ENCODE measurements around the gene KRT33B.

Gene KRT33B

GRCh38 chr17:41322094-41322902 is 47.3 kb downstream of the KRT33B start:
- Histone ChIP-seq H2AK5ac (ENCODE audit: low read length) (no peak overlapping the region), H3K36me3 (ENCODE audit: control insufficient read depth, insufficient read depth, low read length) (no peaks in the 10 kb centered on the region), H3K4ac (ENCODE audit: low read depth, low read length) (no peak overlapping the region), H2BK15ac (replicated peaks; ENCODE audit: low read depth) (no peak overlapping the region), H3K4me3 (ENCODE audit: low read length) (no peak overlapping the region), H4K8ac (ENCODE audit: low read depth, low read length) (no peak overlapping the region), H3K9ac (ENCODE audit: low read length) (no peak overlapping the region), H3K27ac (ENCODE audit: low read depth, low read length) (no peak overlapping the region), H4K5ac (ENCODE audit: low read length) (no peak overlapping the region), H3K27me3 (ENCODE audit: insufficient read depth, low read length, poor library complexity) (no peaks in the 10 kb centered on the region), H3K79me2 (ENCODE audit: control insufficient read depth, insufficient read depth, low read length) (no peaks in the 10 kb centered on the region), H3K4me2 (ENCODE audit: low read length) (no peak overlapping the region), H3K56ac (ENCODE audit: low read length) (no peak overlapping the region), H3K79me1 (ENCODE audit: low read length) (no peaks in the 10 kb centered on the region), H2BK120ac (ENCODE audit: low read depth, low read length) (no peak overlapping the region), H3K4me1 (ENCODE audit: control insufficient read depth, low read depth, low read length) (no peaks in the 10 kb centered on the region), H3K18ac (ENCODE audit: low read length) (no peak overlapping the region), H2BK5ac (ENCODE audit: low read length) (no peak overlapping the region), H3K23ac (ENCODE audit: low read length) (no peak overlapping the region)
- peak; percentile 46 for DNase-seq
- no CpG with 5 or more reads among the region's 5 CpGs for WGBS (ENCODE audit: extremely low coverage, insufficient coverage, low lambda C conversion rate)

GRCh38 chr17:41318231-41318630 is 51.4 kb downstream of the KRT33B start:
- no peak overlapping the region for H3K18ac ChIP-seq (ENCODE audit: low read length)
- H3K4me3 ChIP-seq (ENCODE audit: low read length): no peak overlapping the region
- no peak overlapping the region for H2BK120ac ChIP-seq (ENCODE audit: low read depth, low read length)
- H4K8ac ChIP-seq (ENCODE audit: low read depth, low read length): no peak overlapping the region
- H2BK5ac ChIP-seq (ENCODE audit: low read length): no peak overlapping the region
- H3K4me1 ChIP-seq (ENCODE audit: control insufficient read depth, low read depth, low read length): no peaks in the 10 kb centered on the region
- H3K23ac ChIP-seq (ENCODE audit: low read length): no peak overlapping the region
- DNase-seq: no peak
- H3K56ac ChIP-seq (ENCODE audit: low read length): no peak overlapping the region
- no peak overlapping the region for H3K9ac ChIP-seq (ENCODE audit: low read length)
- H3K4me2 ChIP-seq (ENCODE audit: low read length): no peak overlapping the region
- H3K36me3 ChIP-seq (ENCODE audit: control insufficient read depth, insufficient read depth, low read length): no peaks in the 10 kb centered on the region
- H3K27ac ChIP-seq (ENCODE audit: low read depth, low read length): no peak overlapping the region
- no peak overlapping the region for H3K4ac ChIP-seq (ENCODE audit: low read depth, low read length)
- no peaks in the 10 kb centered on the region for H3K27me3 ChIP-seq (ENCODE audit: insufficient read depth, low read length, poor library complexity)
- no CpG with 5 or more reads among the region's 2 CpGs for WGBS (ENCODE audit: extremely low coverage, insufficient coverage, low lambda C conversion rate)
- no peaks in the 10 kb centered on the region for H3K79me1 ChIP-seq (ENCODE audit: low read length)
- no peak overlapping the region for H2BK15ac ChIP-seq (replicated peaks; ENCODE audit: low read depth)
- no peak overlapping the region for H4K5ac ChIP-seq (ENCODE audit: low read length)
- H2AK5ac ChIP-seq (ENCODE audit: low read length): no peak overlapping the region
- H3K79me2 ChIP-seq (ENCODE audit: control insufficient read depth, insufficient read depth, low read length): no peaks in the 10 kb centered on the region

- H2AK5ac ChIP-seq (ENCODE audit: low read length): no peak overlapping the region
- no peak overlapping the region for H3K4ac ChIP-seq (ENCODE audit: low read depth, low read length)
- H3K27me3 ChIP-seq (ENCODE audit: insufficient read depth, low read length, poor library complexity): no peaks in the 10 kb centered on the region
- no peak overlapping the region for H3K27ac ChIP-seq (ENCODE audit: low read depth, low read length)
- no CpG with 5 or more reads among the region's 17 CpGs for WGBS (ENCODE audit: extremely low coverage, insufficient coverage, low lambda C conversion rate)
- no peaks in the 10 kb centered on the region for H3K36me3 ChIP-seq (ENCODE audit: control insufficient read depth, insufficient read depth, low read length)
- no peaks in the 10 kb centered on the region for H3K79me2 ChIP-seq (ENCODE audit: control insufficient read depth, insufficient read depth, low read length)
- H3K18ac ChIP-seq (ENCODE audit: low read length): no peak overlapping the region
- no peak for DNase-seq
- no peak overlapping the region for H4K5ac ChIP-seq (ENCODE audit: low read length)
- no peak overlapping the region for H2BK5ac ChIP-seq (ENCODE audit: low read length)
- no peak overlapping the region for H3K4me2 ChIP-seq (ENCODE audit: low read length)
- H2BK120ac ChIP-seq (ENCODE audit: low read depth, low read length): no peak overlapping the region
- H3K9ac ChIP-seq (ENCODE audit: low read length): no peak overlapping the region
- no peak overlapping the region for H3K23ac ChIP-seq (ENCODE audit: low read length)
- H3K79me1 ChIP-seq (ENCODE audit: low read length): no peaks in the 10 kb centered on the region
- no peak overlapping the region for H3K4me3 ChIP-seq (ENCODE audit: low read length)
- no peak overlapping the region for H4K8ac ChIP-seq (ENCODE audit: low read depth, low read length)
- no peak overlapping the region for H3K56ac ChIP-seq (ENCODE audit: low read length)
- no peaks in the 10 kb centered on the region for H3K4me1 ChIP-seq (ENCODE audit: control insufficient read depth, low read depth, low read length)
- no peak overlapping the region for H2BK15ac ChIP-seq (replicated peaks; ENCODE audit: low read depth)
Observed at GRCh38 chr17:41315814-41316445, 53.7 kb downstream of the KRT33B start.

GRCh38 chr17:41315204-41315794 is 54.3 kb downstream of the KRT33B start, which contains the start of gene KRTAP17-1:
Gene KRTAP17-1, minus strand, starts transcription at chr17:41315710. Its CDS starts 60 bp downstream, at chr17:41315650.
- no peak within 1 kb of the TSS for H3K4me2 ChIP-seq (ENCODE audit: low read length)
- H2AK5ac ChIP-seq (ENCODE audit: low read length): no peak within 1 kb of the TSS
- no peak within 1 kb of the TSS for H2BK15ac ChIP-seq (replicated peaks; ENCODE audit: low read depth)
- H4K8ac ChIP-seq (ENCODE audit: low read depth, low read length): no peak within 1 kb of the TSS
- H3K27ac ChIP-seq (ENCODE audit: low read depth, low read length): no peak within 1 kb of the TSS
- H3K36me3 ChIP-seq (ENCODE audit: control insufficient read depth, insufficient read depth, low read length): no peaks in the 10 kb centered on the region
- H3K9ac ChIP-seq (ENCODE audit: low read length): no peak within 1 kb of the TSS
- H3K4ac ChIP-seq (ENCODE audit: low read depth, low read length): no peak within 1 kb of the TSS
- H3K79me2 ChIP-seq (ENCODE audit: control insufficient read depth, insufficient read depth, low read length): no peaks in the 10 kb centered on the region
- no peak within 1 kb of the TSS for H3K4me3 ChIP-seq (ENCODE audit: low read length)
- no CpG with 5 or more reads among the region's 24 CpGs for WGBS (ENCODE audit: extremely low coverage, insufficient coverage, low lambda C conversion rate)
- H3K56ac ChIP-seq (ENCODE audit: low read length): no peak within 1 kb of the TSS
- H2BK5ac ChIP-seq (ENCODE audit: low read length): no peak within 1 kb of the TSS
- no peaks in the 10 kb centered on the region for H3K27me3 ChIP-seq (ENCODE audit: insufficient read depth, low read length, poor library complexity)
- no peak for DNase-seq
- no peaks in the 10 kb centered on the region for H3K79me1 ChIP-seq (ENCODE audit: low read length)
- no peaks in the 10 kb centered on the region for H3K4me1 ChIP-seq (ENCODE audit: control insufficient read depth, low read depth, low read length)
- no peak within 1 kb of the TSS for H3K23ac ChIP-seq (ENCODE audit: low read length)
- no peak within 1 kb of the TSS for H3K18ac ChIP-seq (ENCODE audit: low read length)
- H2BK120ac ChIP-seq (ENCODE audit: low read depth, low read length): no peak within 1 kb of the TSS
- no peak within 1 kb of the TSS for H4K5ac ChIP-seq (ENCODE audit: low read length)
